Jurkat, Clone E6-1 (cell line): ENCODE results near the gene PCBD2. TPM values are rescaled to one million over a fixed set of nuclear protein-coding genes. Genes with fewer than 3 reads are reported as not detected.
A peak's percentile ranks its signal among the peaks of the same experiment; 100 is the strongest.
"Not testable (repeated sequence)": the region's sequence is repeated elsewhere in the genome, so short reads cannot be mapped to it uniquely, and the experiment has no call there.

Experiments used
- DNase-seq: peaks from one replicate; pipeline ENCODE4 v3.0.0-alpha.2; 2011; ENCODE audit warnings: low read depth, low spot score
- H3K4me3 ChIP-seq: 2 replicates; pipeline ENCODE4 v1.5.1; 2011; ENCODE audit warnings: mild to moderate bottlenecking, low read length, control low read depth, moderate library complexity
- polyA plus RNA-seq: library from polyadenylated mRNA; unstranded; fragments of >200 nt; gene quantifications from one replicate; pipeline ENCODE4 v1.2.1, GENCODE V29; 2012; ENCODE audit warnings: missing spikeins; ENCODE audit not compliant: insufficient read length, insufficient read depth

The PCBD2 gene
- polyA plus RNA-seq = 16.0 TPM

GRCh38 chr5:134904610-134905245 is at the start of gene PCBD2:
Gene PCBD2 (plus strand): TSS chr5:134905131. CDS start chr5:134905140, 9 bp downstream.
- peak; percentile 83 for DNase-seq
- H3K4me3 ChIP-seq = peak within 1 kb of the TSS; percentile 78

- DNase-seq, H3K4me3 ChIP-seq: not testable (repeated sequence)
These were observed 48.5 kb upstream of the PCBD2 start for GRCh38 chr5:134856465-134856864.

- DNase-seq = no peak
- no peak overlapping the region for H3K4me3 ChIP-seq
These were observed 47.5 kb upstream of the PCBD2 start for GRCh38 chr5:134857401-134857800.

- no peak for DNase-seq
- H3K4me3 ChIP-seq = no peak overlapping the region
These were observed 40.2 kb upstream of the PCBD2 start for GRCh38 chr5:134864707-134865106.

GRCh38 chr5:134873494-134873893 is 31.4 kb upstream of the PCBD2 start:
- peak overlapping the region; percentile 84 for H3K4me3 ChIP-seq
- peak; percentile 37 for DNase-seq

GRCh38 chr5:134873987-134874830 is 30.7 kb upstream of the PCBD2 start, which contains the start of gene TXNDC15:
Gene TXNDC15 (plus strand): TSS chr5:134874371. CDS start chr5:134874428, 57 bp downstream.
- DNase-seq = peak; percentile 77

GRCh38 chr5:134874831-134875655 is 29.9 kb upstream of the PCBD2 start:
- H3K4me3 ChIP-seq = peak overlapping the region; percentile 84
- DNase-seq = no peak

More at GRCh38 chr5:134873987-134874830, 30.7 kb upstream of the PCBD2 start, which contains the start of gene TXNDC15:
- peak within 1 kb of the TSS; percentile 84 for H3K4me3 ChIP-seq

GRCh38 chr5:134877159-134877558 is 27.8 kb upstream of the PCBD2 start:
- no peak overlapping the region for H3K4me3 ChIP-seq
- DNase-seq = no peak

- DNase-seq = no peak
- no peak overlapping the region for H3K4me3 ChIP-seq
These were observed 26.5 kb upstream of the PCBD2 start for GRCh38 chr5:134878403-134878802.

GRCh38 chr5:134879456-134879855 is 25.5 kb upstream of the PCBD2 start:
- H3K4me3 ChIP-seq = no peak overlapping the region
- no peak for DNase-seq

GRCh38 chr5:134880937-134881336 is 24.0 kb upstream of the PCBD2 start:
- not testable (repeated sequence) for H3K4me3 ChIP-seq, DNase-seq

- DNase-seq, H3K4me3 ChIP-seq: not testable (repeated sequence)
These were observed 23.2 kb upstream of the PCBD2 start for GRCh38 chr5:134881711-134882110.

GRCh38 chr5:134887593-134888159 is 17.3 kb upstream of the PCBD2 start:
- H3K4me3 ChIP-seq = no peak overlapping the region
- no peak for DNase-seq

GRCh38 chr5:134889335-134889734 is 15.6 kb upstream of the PCBD2 start:
- DNase-seq = no peak
- no peak overlapping the region for H3K4me3 ChIP-seq

GRCh38 chr5:134891473-134891872 is 13.5 kb upstream of the PCBD2 start:
- H3K4me3 ChIP-seq = no peak overlapping the region
- DNase-seq = no peak

- no peak overlapping the region for H3K4me3 ChIP-seq
- DNase-seq = no peak
These were observed 12.6 kb upstream of the PCBD2 start for GRCh38 chr5:134892282-134892681.

GRCh38 chr5:134892926-134893325 is 12.0 kb upstream of the PCBD2 start:
- no peak for DNase-seq
- H3K4me3 ChIP-seq = no peak overlapping the region

GRCh38 chr5:134893748-134894505 is 11.0 kb upstream of the PCBD2 start:
- DNase-seq = no peak
- no peak overlapping the region for H3K4me3 ChIP-seq
